GM18505 (cell line): ENCODE data around the gene CREBZF.
"Not testable (repeated sequence)": the region's sequence is repeated elsewhere in the genome, so short reads cannot be mapped to it uniquely, and the experiment has no call there.

Source experiments
- ATAC-seq: cut with Tn5 transposase; IDR thresholded peaks from one replicate; pipeline ENCODE4 v1.9.1; 2021; ENCODE audit not compliant: unreplicated experiment
- POLR2A ChIP-seq: IDR thresholded peaks from 4 replicates; pipeline ENCODE4 v1.6.1; 2011; ENCODE audit warnings: borderline replicate concordance; ENCODE audit not compliant: insufficient read depth, insufficient read length; ENCODE audit errors: extremely low read depth

Gene CREBZF

GRCh38 chr11:85685125-85685819 is 20.3 kb upstream of the CREBZF start:
- no peak for TF ChIP-seq POLR2A

GRCh38 chr11:85682330-85683305 is 17.7 kb upstream of the CREBZF start:
- TF ChIP-seq POLR2A: peak; percentile 60
- peak; percentile 92 for ATAC-seq

More at GRCh38 chr11:85685125-85685819, 20.3 kb upstream of the CREBZF start:
- ATAC-seq: no peak

GRCh38 chr11:85680897-85681296 is 16.0 kb upstream of the CREBZF start:
- ATAC-seq: no peak
- TF ChIP-seq POLR2A: no peak

- no peak for ATAC-seq
- no peak for TF ChIP-seq POLR2A
Observed at GRCh38 chr11:85679576-85679975, 14.6 kb upstream of the CREBZF start.

GRCh38 chr11:85673393-85673792 is 8.5 kb upstream of the CREBZF start:
- no peak for ATAC-seq
- TF ChIP-seq POLR2A: no peak

GRCh38 chr11:85672105-85672902 is 7.4 kb upstream of the CREBZF start:
- ATAC-seq: no peak
- TF ChIP-seq POLR2A: no peak

- ATAC-seq: not testable (repeated sequence)
Observed at GRCh38 chr11:85670949-85671663, 6.2 kb upstream of the CREBZF start.

- no peak for ATAC-seq
- no peak for TF ChIP-seq POLR2A
Observed at GRCh38 chr11:85668157-85668556, 3.2 kb upstream of the CREBZF start.

- TF ChIP-seq POLR2A: no peak
Observed at GRCh38 chr11:85666687-85667086, 1.8 kb upstream of the CREBZF start.

GRCh38 chr11:85665733-85666132 is 804 bp upstream of the CREBZF start:
- no peak for TF ChIP-seq POLR2A
- no peak for ATAC-seq

More at GRCh38 chr11:85666687-85667086, 1.8 kb upstream of the CREBZF start:
- no peak for ATAC-seq

GRCh38 chr11:85663753-85664614 is 945 bp downstream of the CREBZF start:
- ATAC-seq: peak; percentile 57
- TF ChIP-seq POLR2A: peak; percentile 62
